Right ventricle myocardium inferior (tissue), 1 donor: ENCODE measurements around the gene SCAPER. TPM values are rescaled to one million over a fixed set of nuclear protein-coding genes. Genes with fewer than 3 reads are reported as not detected.

Experiments used
- ATAC-seq: fragments of 200-7000 bp; cut with Tn5 transposase; one replicate; pipeline ENCODE4 v1.9.1; 2020; ENCODE audit warnings: mild to moderate bottlenecking, moderate library complexity
- DNase-seq: peaks from one replicate; pipeline ENCODE4 v3.0.0; 2021; ENCODE audit errors: missing footprints
- intact Hi-C: fragments of 100-400 bp; cut with DNase I; formaldehyde crosslinking; loops from one replicate; pipeline ENCODE4 v1.11.0; 2022
- total RNA-seq: library from RNA; stranded (reverse); fragmentation: NEBNext Ultra II Directional; extraction: Animal tissue kit (Norgen Biotek cat#: 25700); gene quantifications from one replicate; pipeline ENCODE4 v1.2.1, GENCODE V29; 2021
- donor health status: DM: no; HTN: yes; CAD: no; lungs with severe emphysema.

SCAPER gene
- total RNA-seq, 1 donor from 2014 or later = 47.6 TPM

GRCh38 chr15:76429661-76430060, 475.5 kb downstream of the SCAPER start:
- no peak for ATAC-seq

GRCh38 chr15:76426941-76427340, 478.2 kb downstream of the SCAPER start:
- no peak for ATAC-seq
- DNase-seq = no peak
- intact Hi-C loops = no loop called here

More at GRCh38 chr15:76429661-76430060, 475.5 kb downstream of the SCAPER start:
- DNase-seq = no peak
- intact Hi-C loops = no loop called here

GRCh38 chr15:76418352-76419140, 486.6 kb downstream of the SCAPER start:
- DNase-seq (no peak), ATAC-seq (no peak)
- intact Hi-C loops = no loop called here

GRCh38 chr15:76401285-76401684, 503.9 kb downstream of the SCAPER start:
- intact Hi-C loops = no loop called here
- DNase-seq = no peak
- no peak for ATAC-seq

- no peak for DNase-seq
- intact Hi-C loops = no loop called here
These were observed 506.6 kb downstream of the SCAPER start for GRCh38 chr15:76398317-76399104.

GRCh38 chr15:76393614-76394013, 511.5 kb downstream of the SCAPER start:
- DNase-seq = no peak
- intact Hi-C loops = no loop called here
- no peak for ATAC-seq

More at GRCh38 chr15:76398317-76399104, 506.6 kb downstream of the SCAPER start:
- ATAC-seq = no peak

- intact Hi-C loops = no loop called here
- DNase-seq = no peak
- ATAC-seq = no peak
These were observed 513.3 kb downstream of the SCAPER start for GRCh38 chr15:76391847-76392246.

- intact Hi-C loops = no loop called here
- ATAC-seq (no peak), DNase-seq (no peak)
These were observed 513.8 kb downstream of the SCAPER start for GRCh38 chr15:76391309-76391708.

- no peak for ATAC-seq
- no peak for DNase-seq
- intact Hi-C loops = no loop called here
These were observed 514.6 kb downstream of the SCAPER start for GRCh38 chr15:76390571-76390970.

- DNase-seq (no peak), ATAC-seq (no peak)
- intact Hi-C loops = no loop called here
These were observed 518.2 kb downstream of the SCAPER start for GRCh38 chr15:76386926-76387325.

- ATAC-seq (no peak), DNase-seq (no peak)
- intact Hi-C loops = no loop called here
These were observed 519.0 kb downstream of the SCAPER start for GRCh38 chr15:76386178-76386577.

GRCh38 chr15:76384409-76384808, 520.7 kb downstream of the SCAPER start:
- DNase-seq = no peak
- intact Hi-C loops = no loop called here

GRCh38 chr15:76382987-76383728, 522.0 kb downstream of the SCAPER start:
- intact Hi-C loops = no loop called here
- ATAC-seq (no peak), DNase-seq (no peak)

More at GRCh38 chr15:76384409-76384808, 520.7 kb downstream of the SCAPER start:
- ATAC-seq = no peak

- ATAC-seq (no peak), DNase-seq (no peak)
- intact Hi-C loops = no loop called here
These were observed 523.8 kb downstream of the SCAPER start for GRCh38 chr15:76381366-76381765.

- no peak for DNase-seq
These were observed 524.9 kb downstream of the SCAPER start for GRCh38 chr15:76380249-76380648.

GRCh38 chr15:76378691-76379090, 526.4 kb downstream of the SCAPER start:
- intact Hi-C loops = no loop called here
- ATAC-seq = no peak
- no peak for DNase-seq

More at GRCh38 chr15:76380249-76380648, 524.9 kb downstream of the SCAPER start:
- ATAC-seq = no peak
- intact Hi-C loops = no loop called here

- DNase-seq = no peak
- ATAC-seq = no peak
- intact Hi-C loops = no loop called here
These were observed 527.4 kb downstream of the SCAPER start for GRCh38 chr15:76377751-76378150.

- ATAC-seq = no peak
- no peak for DNase-seq
- intact Hi-C loops = no loop called here
These were observed 527.9 kb downstream of the SCAPER start for GRCh38 chr15:76377217-76377616.

- no peak for DNase-seq
- intact Hi-C loops = no loop called here
- no peak for ATAC-seq
These were observed 528.3 kb downstream of the SCAPER start for GRCh38 chr15:76376816-76377215.
